ENCODE measurements around the gene DDR1.
A peak's percentile ranks its signal among the peaks of the same experiment; 100 is the strongest.
"Not testable (repeated sequence)": the region's sequence is repeated elsewhere in the genome, so short reads cannot be mapped to it uniquely, and the experiment has no call there.

DDR1 gene

GRCh38 chr6:30854285-30855040 is 29.9 kb upstream of the DDR1 start:
- DNase-seq = no peak

- no peak for DNase-seq
Observed at GRCh38 chr6:30855429-30856075, 28.8 kb upstream of the DDR1 start.

- DNase-seq = no peak
Observed at GRCh38 chr6:30857112-30857511, 27.2 kb upstream of the DDR1 start.

GRCh38 chr6:30857549-30857948 is 26.8 kb upstream of the DDR1 start:
- no peak for DNase-seq

GRCh38 chr6:30859726-30860125 is 24.6 kb upstream of the DDR1 start:
- not testable (repeated sequence) for DNase-seq

- no peak for DNase-seq
Observed at GRCh38 chr6:30861257-30862048, 22.9 kb upstream of the DDR1 start.

GRCh38 chr6:30862156-30862875 is 22.0 kb upstream of the DDR1 start:
- no peak for DNase-seq

GRCh38 chr6:30864325-30864724 is 20.0 kb upstream of the DDR1 start:
- DNase-seq = no peak

- not testable (repeated sequence) for DNase-seq
Observed at GRCh38 chr6:30869241-30869749, 15.0 kb upstream of the DDR1 start.

GRCh38 chr6:30870546-30870945 is 13.8 kb upstream of the DDR1 start:
- no peak for DNase-seq

GRCh38 chr6:30871592-30872183 is 12.6 kb upstream of the DDR1 start:
- no peak for DNase-seq

- DNase-seq = no peak
Observed at GRCh38 chr6:30873137-30873640, 11.1 kb upstream of the DDR1 start.

- not testable (repeated sequence) for DNase-seq
Observed at GRCh38 chr6:30873795-30874194, 10.5 kb upstream of the DDR1 start.

- DNase-seq = peak; percentile 94
Observed at GRCh38 chr6:30875244-30876038, 8.9 kb upstream of the DDR1 start.

GRCh38 chr6:30876039-30876730 is 8.1 kb upstream of the DDR1 start:
- no peak for DNase-seq

GRCh38 chr6:30877419-30878262 is 6.7 kb upstream of the DDR1 start:
- peak; percentile 88 for DNase-seq

GRCh38 chr6:30879684-30880427 is 4.5 kb upstream of the DDR1 start:
- DNase-seq = no peak

- DNase-seq = peak; percentile 62
Observed at GRCh38 chr6:30880698-30881252, 3.5 kb upstream of the DDR1 start.
